Hematopoietic multipotent progenitor cell treated with erythropoietin and hydrocortisone succinate and interleukin-3 and kit ligand, for 15 days (in vitro differentiated cells): Measurements from ENCODE around the gene ZMYND12.
"Not testable (repeated sequence)": the region's sequence is repeated elsewhere in the genome, so short reads cannot be mapped to it uniquely, and the experiment has no call there.

Source experiments
- DNase-seq: peaks from one replicate; pipeline ENCODE4 v3.0.0-alpha.2; 2015; ENCODE audit warnings: low spot score

ZMYND12 gene, protein sequence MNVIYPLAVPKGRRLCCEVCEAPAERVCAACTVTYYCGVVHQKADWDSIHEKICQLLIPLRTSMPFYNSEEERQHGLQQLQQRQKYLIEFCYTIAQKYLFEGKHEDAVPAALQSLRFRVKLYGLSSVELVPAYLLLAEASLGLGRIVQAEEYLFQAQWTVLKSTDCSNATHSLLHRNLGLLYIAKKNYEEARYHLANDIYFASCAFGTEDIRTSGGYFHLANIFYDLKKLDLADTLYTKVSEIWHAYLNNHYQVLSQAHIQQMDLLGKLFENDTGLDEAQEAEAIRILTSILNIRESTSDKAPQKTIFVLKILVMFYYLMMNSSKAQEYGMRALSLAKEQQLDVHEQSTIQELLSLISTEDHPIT

GRCh38 chr1:42456010-42456753 is at the start of gene ZMYND12, which contains the start of gene PPCS:
Gene ZMYND12, minus strand, starts transcription at chr1:42456022. Its CDS starts 25 bp downstream, at chr1:42455997.
Gene PPCS, plus strand, starts transcription at chr1:42456543. Its CDS starts 23 bp downstream, at chr1:42456566.
- peak; percentile 86 for DNase-seq

DNA sequence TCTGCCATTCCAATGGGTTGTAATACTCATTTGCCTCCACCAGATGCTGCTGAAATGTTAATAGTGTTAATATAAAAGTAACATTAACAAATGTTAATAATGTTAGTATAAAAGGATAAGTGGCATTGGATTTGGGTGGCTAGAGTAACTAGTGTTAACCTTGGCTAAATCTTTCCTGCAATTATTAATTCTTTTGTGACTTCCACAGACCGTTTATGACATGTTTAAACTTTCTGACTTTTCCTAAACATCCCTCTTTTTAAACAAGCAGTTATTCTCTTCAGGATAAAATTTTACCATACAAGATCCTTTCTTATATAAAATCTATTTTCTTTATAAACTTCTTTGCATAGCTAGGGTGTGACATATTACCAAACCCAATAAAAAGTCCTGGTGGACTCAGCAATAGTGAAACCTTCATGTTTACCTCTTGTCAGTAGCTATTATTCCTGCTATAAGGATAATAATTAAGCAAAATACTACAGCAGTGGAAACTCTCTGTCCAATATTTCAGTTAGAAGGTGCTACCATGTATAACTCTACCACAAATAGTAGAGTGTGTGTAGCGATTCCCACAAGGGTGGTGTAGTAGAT is 48.8 kb upstream of the ZMYND12 start:
- DNase-seq, result no peak

DNA sequence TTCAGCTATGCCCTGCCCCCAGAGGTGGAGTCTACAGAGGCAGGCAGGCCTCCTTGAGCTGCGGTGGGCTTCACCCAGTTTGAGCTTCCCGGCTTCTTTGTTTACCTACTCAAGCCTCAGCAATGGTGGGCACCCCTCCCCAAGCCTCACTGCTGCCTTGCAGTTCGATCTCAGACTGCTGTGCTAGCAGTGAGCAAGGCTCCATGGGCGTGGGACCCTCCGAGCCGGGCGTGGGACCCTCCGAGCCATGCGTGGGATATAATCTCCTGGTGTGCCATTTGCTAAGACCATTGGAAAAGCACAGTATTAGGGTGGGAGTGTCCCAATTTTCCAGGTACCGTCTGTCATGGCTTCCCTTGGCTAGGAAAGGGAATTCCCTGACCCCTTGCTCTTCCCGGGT is 46.2 kb upstream of the ZMYND12 start:
- DNase-seq, result not testable (repeated sequence)

DNA sequence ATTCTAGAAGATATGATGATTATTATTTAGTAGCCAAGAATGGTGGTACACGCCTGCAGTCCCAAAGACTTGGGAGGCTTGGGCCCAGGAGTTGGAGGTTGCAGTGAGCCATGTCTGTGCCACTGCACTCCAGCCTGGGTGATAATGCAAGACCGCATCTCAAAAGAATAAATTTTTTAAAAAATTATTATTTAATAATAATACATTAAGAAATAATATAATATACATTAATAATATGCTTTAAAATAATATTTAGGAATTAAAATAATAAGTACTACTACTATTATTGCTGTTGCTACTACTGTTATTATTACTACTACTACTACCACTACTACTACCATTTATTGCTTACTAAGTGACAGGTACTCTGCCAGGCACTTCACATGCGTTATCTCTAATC is 34.4 kb upstream of the ZMYND12 start:
- DNase-seq, result no peak

GRCh38 chr1:42484382-42484781 is 28.6 kb upstream of the ZMYND12 start:
- no peak for DNase-seq

GRCh38 chr1:42482635-42483153 is 26.9 kb upstream of the ZMYND12 start:
- no peak for DNase-seq

DNA sequence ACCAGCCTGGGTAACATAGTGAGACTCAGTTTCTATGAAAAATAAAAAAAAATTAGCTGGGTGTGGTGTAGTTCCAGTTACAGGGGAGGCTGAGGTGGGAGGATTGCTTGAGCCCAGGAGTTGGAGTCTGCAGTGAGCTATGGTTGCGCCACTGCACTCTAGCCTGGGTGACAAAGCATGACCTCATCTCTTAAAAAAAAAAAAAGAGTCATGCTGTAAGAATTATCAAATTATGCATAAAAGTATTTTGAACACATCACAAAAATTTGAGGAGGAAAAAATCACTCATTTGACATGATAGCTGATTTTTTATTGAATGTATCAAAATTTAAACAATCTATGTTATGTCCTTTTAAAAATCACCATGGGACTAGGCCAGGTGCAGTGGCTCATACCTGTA is 25.1 kb upstream of the ZMYND12 start:
- no peak for DNase-seq

DNA sequence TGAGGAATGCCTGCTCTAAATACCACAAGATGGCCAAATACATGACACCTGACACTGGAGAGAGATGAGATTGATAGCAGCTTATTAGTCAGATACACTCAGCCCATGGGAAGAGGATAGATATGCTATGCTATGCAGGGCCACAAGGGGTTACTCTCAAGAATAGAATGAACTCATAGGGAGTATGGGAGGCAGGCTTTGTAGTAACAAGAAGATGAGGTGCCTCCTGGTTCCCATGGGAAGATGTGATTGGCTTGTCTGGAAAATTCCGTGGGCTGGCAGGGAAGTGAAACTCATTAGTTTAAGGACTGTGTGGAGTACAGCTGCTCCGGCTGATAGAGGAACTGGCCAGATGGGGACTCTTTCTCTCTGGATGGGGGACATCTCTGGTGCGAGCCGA is 23.8 kb upstream of the ZMYND12 start:
- DNase-seq, result no peak

DNA sequence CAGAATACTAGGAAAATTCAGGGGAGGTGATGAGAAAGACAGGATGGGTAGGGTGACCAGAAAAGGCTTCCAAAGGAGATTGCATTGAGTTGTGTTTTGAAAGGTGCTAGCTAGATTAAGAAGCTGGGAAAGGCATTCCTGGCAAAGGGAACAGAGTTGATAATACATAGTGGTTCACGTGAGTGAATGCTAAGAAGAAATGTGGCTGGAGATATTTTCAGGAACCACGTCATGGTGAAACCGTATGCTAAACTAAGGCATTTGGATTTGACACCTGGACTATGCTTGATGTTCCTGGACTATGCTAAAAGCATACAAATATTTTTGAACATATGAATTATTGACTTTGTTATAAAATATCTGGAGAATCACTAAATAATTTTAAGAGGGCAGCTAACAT is 22.0 kb upstream of the ZMYND12 start:
- no peak for DNase-seq

- DNase-seq, result not testable (repeated sequence)
Observed at GRCh38 chr1:42477354-42477753, 21.5 kb upstream of the ZMYND12 start.

DNA sequence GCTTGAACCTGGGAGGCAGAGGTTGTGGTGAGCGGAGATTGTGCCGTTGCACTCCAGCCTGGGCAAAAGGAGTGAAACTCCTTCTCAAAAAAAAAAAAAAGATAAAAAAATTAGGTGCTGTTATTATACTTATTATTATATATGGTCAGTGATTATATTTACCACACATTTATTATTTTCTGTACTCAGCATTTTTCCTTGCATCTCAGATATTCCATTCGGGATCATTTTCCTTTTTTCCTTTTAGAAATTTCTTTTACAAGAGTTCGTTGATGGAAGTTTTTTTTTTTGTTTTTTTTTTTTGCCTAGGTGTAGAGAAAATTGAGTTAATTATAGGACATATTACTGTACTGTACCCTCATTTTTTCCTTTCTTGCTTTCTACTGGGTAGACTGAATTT is 20.8 kb upstream of the ZMYND12 start:
- DNase-seq, result no peak

DNA sequence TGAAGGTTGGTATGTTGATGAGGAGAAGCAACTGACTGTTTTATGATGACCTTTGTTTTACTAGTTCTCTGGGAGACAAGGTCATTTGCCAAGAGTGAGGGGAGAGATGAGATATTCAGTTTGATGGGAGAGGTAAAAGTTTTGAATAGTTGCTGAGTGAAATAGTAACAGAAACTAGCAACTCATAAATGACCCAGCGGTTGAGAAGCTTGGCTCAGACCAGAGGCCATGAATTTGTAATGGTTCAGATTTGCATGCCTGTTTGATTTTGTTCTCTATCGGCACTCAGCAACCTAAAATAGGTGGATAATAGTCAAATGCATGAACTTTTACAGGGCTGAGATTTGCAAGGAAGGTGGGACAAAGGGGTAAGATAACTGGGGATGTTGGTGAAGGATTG is 13.9 kb upstream of the ZMYND12 start:
- no peak for DNase-seq

- no peak for DNase-seq
Observed at GRCh38 chr1:42466030-42466429, 10.2 kb upstream of the ZMYND12 start.

DNA sequence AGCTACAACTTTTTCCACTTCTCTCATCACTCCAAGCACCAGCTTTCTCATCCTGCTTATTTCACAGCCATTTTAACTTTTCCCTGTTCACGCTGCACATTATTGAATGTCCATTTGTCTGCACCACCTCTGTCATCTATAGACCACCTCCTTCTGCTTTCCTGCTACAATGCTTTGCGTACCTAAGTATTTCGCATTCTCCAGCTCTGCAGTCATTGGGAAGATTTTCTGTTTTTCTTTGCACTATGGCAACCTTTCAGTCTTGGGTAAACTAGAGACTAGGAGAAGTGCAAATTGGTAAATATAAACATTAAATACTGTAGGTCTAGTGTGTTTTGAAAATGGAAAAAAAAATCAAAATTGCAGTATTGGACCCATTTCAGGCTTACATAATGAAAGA is 8.1 kb upstream of the ZMYND12 start:
- DNase-seq, result no peak

GRCh38 chr1:42462828-42463763 is 7.3 kb upstream of the ZMYND12 start, which contains the start of gene CCDC30:
Gene CCDC30, plus strand, starts transcription at chr1:42463286. Its CDS starts 17,266 bp downstream, at chr1:42480552.
- DNase-seq, result peak; percentile 93

DNA sequence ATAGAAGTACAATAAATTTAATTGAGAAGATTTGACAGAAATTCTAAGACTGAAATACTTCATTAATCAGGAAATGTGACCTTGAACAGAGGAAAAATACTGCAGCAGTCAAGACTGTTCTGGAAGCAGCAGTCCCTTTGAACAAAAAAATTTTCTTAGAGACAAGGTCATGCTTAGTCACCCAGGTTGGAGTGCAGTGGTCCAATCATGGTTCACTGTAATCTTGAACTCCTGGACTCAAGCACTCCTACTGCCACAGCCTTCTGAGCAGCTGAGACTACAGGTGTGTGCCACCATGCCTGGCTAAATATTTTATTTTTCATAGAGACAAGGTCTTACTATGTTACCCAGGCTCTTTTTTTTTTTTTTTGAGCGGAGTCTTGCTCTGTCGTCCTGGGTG is 5.4 kb upstream of the ZMYND12 start:
- no peak for DNase-seq

- peak; percentile 55 for DNase-seq
Observed at GRCh38 chr1:42456754-42457089, 900 bp upstream of the ZMYND12 start.

DNA sequence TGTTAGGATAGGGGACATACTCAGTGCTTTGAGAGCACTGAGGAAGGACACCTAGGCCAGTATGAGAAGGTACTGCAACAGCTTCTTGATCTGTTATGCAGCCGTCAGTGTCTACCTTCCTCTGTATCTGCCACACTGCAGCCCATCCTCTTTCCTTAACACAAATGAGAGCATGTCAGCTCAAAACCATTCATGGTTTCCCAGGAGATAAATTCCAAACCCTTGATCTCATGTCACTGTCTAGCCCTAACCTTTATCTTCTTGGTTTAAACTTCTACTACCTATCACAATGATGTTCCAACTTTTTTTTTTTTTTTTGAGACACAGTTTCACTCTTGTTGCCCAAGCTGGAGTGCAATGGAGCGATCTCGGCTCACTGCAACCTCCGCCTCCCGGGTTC is 1.4 kb downstream of the ZMYND12 start:
- DNase-seq, result no peak

DNA sequence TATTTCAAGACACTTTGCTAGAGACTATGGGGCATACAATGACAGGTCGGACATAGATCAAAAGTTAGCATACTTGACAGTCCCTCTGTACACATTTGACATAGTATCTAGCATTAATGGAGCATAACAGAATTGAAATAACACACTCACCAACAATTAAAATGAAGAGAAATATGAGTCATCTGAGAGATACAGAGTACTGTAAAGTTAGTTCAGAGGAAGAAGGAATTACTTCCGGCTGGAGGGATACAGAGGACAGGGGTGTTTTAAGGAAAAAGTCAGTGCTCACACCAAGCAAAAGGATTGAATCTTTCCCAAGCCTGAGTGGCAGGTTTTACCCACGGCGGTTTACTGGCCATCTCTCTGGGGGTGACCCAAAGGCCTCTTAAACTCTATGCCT is 2.4 kb downstream of the ZMYND12 start:
- no peak for DNase-seq

- no peak for DNase-seq
Observed at GRCh38 chr1:42450061-42450460, 5.8 kb downstream of the ZMYND12 start.

DNA sequence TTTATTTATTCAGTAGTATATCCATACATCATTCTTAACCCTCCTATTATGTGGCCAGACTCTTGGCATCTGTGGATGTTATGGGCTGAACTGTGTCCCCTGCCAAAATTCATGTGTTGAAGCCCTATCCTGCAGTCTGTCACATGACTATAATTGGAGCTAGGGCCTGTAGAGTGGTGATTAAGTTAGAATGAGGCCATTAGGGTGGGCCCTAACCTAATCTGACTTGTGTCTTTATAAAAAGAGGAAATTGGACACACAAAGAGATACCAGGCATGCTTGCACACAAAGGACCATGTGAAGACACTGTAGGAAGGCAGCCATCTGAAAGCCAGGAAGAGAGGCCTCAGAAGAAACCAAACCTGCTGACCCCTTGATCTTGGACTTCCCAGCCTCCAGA is 6.6 kb downstream of the ZMYND12 start:
- DNase-seq, result no peak

DNA sequence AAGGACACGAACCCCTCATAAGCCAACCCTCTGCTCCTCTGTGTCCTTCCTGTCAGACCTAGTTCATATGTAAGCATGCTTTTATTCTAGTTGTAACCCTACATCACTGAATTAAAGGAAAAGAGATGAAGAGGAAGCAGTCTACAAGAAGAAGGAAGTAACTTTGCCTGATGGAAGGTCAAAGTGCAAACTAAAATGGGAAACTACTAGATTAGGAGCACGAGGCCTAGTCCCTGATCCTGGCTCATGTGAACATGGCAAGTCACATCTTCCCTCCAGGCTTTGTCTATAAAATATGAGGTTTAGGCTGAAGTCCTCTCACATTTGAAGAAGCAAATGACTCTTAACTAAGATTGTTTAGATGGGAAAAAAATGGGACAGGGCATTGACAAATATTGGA is 13.2 kb downstream of the ZMYND12 start:
- DNase-seq, result no peak
